Kidney epithelial cell (primary cell): Measurements from ENCODE around the gene CES4A. TPM values are rescaled to one million over a fixed set of nuclear protein-coding genes. Genes with fewer than 3 reads are reported as not detected.

Experiments used
- DNase-seq: peaks from one replicate; pipeline ENCODE4 v3.0.0-alpha.2; 2010; ENCODE audit warnings: low read depth
- H3K27me3 ChIP-seq: 2 replicates; pipeline ENCODE4 v1.6.0; 2011; ENCODE audit warnings: low read length; ENCODE audit not compliant: control insufficient read depth, insufficient read depth
- H3K36me3 ChIP-seq: 2 replicates; pipeline ENCODE4 v1.5.1; 2011; ENCODE audit warnings: low read length; ENCODE audit not compliant: control insufficient read depth, insufficient read depth
- H3K4me3 ChIP-seq: 2 replicates; pipeline ENCODE4 v1.5.1; 2011; ENCODE audit warnings: low read depth, mild to moderate bottlenecking, control low read depth, low read length
- total RNA-seq: library from RNA; depleted of rRNA; stranded (reverse); fragments of >200 nt; gene quantifications from 2 replicates; pipeline ENCODE4 v1.2.3, GENCODE V29; 2015
- TF ChIP-seq, protein P1 (sequence below): IDR thresholded peaks from 2 replicates; pipeline ENCODE4 v1.5.1; 2011; ENCODE audit warnings: mild to moderate bottlenecking, moderate library complexity, low read length, control low read depth, inconsistent platforms; ENCODE audit not compliant: insufficient read depth, poor library complexity, severe bottlenecking

CES4A gene
- total RNA-seq, 1 donor from 2014 or later = 2.3 TPM

- TF ChIP-seq, protein P1, sequence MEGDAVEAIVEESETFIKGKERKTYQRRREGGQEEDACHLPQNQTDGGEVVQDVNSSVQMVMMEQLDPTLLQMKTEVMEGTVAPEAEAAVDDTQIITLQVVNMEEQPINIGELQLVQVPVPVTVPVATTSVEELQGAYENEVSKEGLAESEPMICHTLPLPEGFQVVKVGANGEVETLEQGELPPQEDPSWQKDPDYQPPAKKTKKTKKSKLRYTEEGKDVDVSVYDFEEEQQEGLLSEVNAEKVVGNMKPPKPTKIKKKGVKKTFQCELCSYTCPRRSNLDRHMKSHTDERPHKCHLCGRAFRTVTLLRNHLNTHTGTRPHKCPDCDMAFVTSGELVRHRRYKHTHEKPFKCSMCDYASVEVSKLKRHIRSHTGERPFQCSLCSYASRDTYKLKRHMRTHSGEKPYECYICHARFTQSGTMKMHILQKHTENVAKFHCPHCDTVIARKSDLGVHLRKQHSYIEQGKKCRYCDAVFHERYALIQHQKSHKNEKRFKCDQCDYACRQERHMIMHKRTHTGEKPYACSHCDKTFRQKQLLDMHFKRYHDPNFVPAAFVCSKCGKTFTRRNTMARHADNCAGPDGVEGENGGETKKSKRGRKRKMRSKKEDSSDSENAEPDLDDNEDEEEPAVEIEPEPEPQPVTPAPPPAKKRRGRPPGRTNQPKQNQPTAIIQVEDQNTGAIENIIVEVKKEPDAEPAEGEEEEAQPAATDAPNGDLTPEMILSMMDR = no peak
- peaks cover 15% of the 10 kb centered on the region for H3K27me3 ChIP-seq
- no peak overlapping the region for H3K4me3 ChIP-seq
- no peaks in the 10 kb centered on the region for H3K36me3 ChIP-seq
- no peak for DNase-seq
Measured at GRCh38 chr16:67017421-67017750, 29.0 kb downstream of the CES4A start.

DNA sequence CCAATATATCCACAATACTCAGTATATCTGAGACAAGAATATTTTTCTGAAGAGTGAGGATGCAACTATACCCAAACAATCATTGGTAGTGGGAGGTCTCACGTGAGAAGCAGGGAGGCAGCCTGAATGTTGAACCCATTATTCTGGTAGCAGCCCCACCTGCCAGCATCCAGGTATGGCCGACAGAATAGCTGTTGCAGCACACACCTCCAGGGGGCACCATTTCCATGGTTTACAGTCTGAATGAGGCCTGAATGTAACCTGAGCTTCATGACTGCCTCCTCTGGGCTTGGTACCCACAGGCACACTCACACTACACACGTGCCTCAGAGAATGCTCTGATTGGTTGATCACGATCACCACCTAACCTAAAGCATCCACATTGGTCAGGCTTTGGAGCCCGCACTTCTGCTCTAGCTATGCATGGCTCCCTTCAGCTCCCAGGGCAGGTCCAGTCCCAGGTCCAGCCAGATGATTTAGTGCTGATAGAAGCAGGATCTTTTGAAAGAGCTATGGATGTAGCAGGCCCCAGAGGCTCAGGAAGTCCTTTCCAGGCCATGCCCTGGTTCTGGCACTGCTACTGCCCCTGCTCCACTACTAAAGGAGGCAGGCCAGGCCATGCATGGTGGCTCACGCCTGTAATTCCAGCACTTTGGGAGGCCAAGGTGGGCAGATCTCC lies 29.6 kb downstream of the CES4A start:
- H3K4me3 ChIP-seq = no peak overlapping the region
- TF ChIP-seq, protein P1 = peak; percentile 81
- H3K36me3 ChIP-seq = no peaks in the 10 kb centered on the region

GRCh38 chr16:67019171-67019570 lies 30.8 kb downstream of the CES4A start:
- no peak for DNase-seq

More for the DNA sequence above, 29.6 kb downstream of the CES4A start:
- H3K27me3 ChIP-seq = peaks cover 15% of the 10 kb centered on the region
- DNase-seq = peak; percentile 90

DNA sequence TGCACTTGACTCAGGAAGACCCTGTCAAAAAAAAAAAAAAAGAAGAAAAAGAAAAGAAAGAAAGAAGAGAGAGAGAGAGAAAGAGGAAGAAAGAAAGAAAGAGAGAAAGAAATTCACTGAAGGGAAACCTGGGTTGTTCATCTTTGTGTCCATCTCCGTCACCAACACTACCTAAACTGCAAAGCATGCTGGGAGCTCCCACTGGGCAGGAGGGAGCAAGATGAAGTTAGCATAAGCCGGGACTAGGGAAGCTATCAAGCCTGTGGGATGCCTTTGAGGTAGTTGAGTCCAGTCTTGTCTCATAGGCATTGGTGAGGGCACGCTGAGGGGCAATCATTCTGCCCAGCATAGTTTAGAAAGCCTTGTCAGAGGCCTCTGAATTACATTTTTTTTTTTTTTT lies 32.9 kb downstream of the CES4A start:
- Histone ChIP-seq H3K27me3 (no peaks in the 10 kb centered on the region), H3K4me3 (no peak overlapping the region), H3K36me3 (no peaks in the 10 kb centered on the region)
- no peak for DNase-seq
- TF ChIP-seq, protein P1 = no peak

More at GRCh38 chr16:67019171-67019570, 30.8 kb downstream of the CES4A start:
- H3K36me3 ChIP-seq = no peaks in the 10 kb centered on the region
- TF ChIP-seq, protein P1 = no peak
- no peak overlapping the region for H3K4me3 ChIP-seq
- peaks cover 6% of the 10 kb centered on the region for H3K27me3 ChIP-seq

- Histone ChIP-seq H3K27me3 (no peaks in the 10 kb centered on the region), H3K4me3 (no peak overlapping the region), H3K36me3 (no peaks in the 10 kb centered on the region)
- TF ChIP-seq, protein P1 = no peak
- no peak for DNase-seq
Measured at GRCh38 chr16:67022531-67023214, 34.3 kb downstream of the CES4A start.
